GM06990 (cell line): ENCODE measurements around the gene SMOC1.

Experiments
- DNase-seq: peaks from one replicate; pipeline ENCODE4 v3.0.0-alpha.2; 2011; ENCODE audit not compliant: insufficient read length; ENCODE audit errors: extremely low read depth
- H3K27me3 ChIP-seq: replicated peaks from 2 replicates; pipeline ENCODE4 v1.6.0; 2011; ENCODE audit warnings: low read length; ENCODE audit not compliant: control insufficient read depth, insufficient read depth
- H3K36me3 ChIP-seq: 2 replicates; pipeline ENCODE4 v1.5.1; 2011; ENCODE audit warnings: low read length; ENCODE audit not compliant: control insufficient read depth, insufficient read depth
- H3K4me3 ChIP-seq: replicated peaks from 2 replicates; pipeline ENCODE4 v1.5.1; 2011; ENCODE audit warnings: low read depth, mild to moderate bottlenecking, control low read depth, low read length
- CTCF ChIP-seq: IDR thresholded peaks from 2 replicates; pipeline ENCODE4 v1.5.1; 2011; ENCODE audit warnings: low read length, control low read depth, mild to moderate bottlenecking, inconsistent platforms; ENCODE audit not compliant: insufficient read depth, poor library complexity, severe bottlenecking

SMOC1 gene

GRCh38 chr14:69985463-69985862 lies 106.2 kb downstream of the SMOC1 start:
- DNase-seq = no peak
- Histone ChIP-seq H3K4me3 (no peak overlapping the region), H3K27me3 (peaks cover 4% of the 10 kb centered on the region), H3K36me3 (no peaks in the 10 kb centered on the region)
- no peak for TF ChIP-seq CTCF

GRCh38 chr14:69986336-69986735 lies 107.1 kb downstream of the SMOC1 start:
- Histone ChIP-seq H3K27me3 (peaks cover 4% of the 10 kb centered on the region), H3K36me3 (no peaks in the 10 kb centered on the region), H3K4me3 (no peak overlapping the region)
- DNase-seq = no peak
- TF ChIP-seq CTCF = no peak

GRCh38 chr14:69987406-69988121 lies 108.3 kb downstream of the SMOC1 start:
- no peaks in the 10 kb centered on the region for H3K36me3 ChIP-seq
- no peak for DNase-seq
- peaks cover 3% of the 10 kb centered on the region for H3K27me3 ChIP-seq
- TF ChIP-seq CTCF = no peak
- H3K4me3 ChIP-seq = no peak overlapping the region

GRCh38 chr14:69988979-69989378 lies 109.8 kb downstream of the SMOC1 start:
- Histone ChIP-seq H3K4me3 (no peak overlapping the region), H3K27me3 (peaks cover 3% of the 10 kb centered on the region), H3K36me3 (no peaks in the 10 kb centered on the region)
- no peak for TF ChIP-seq CTCF
- DNase-seq = no peak

GRCh38 chr14:69989622-69990021 lies 110.4 kb downstream of the SMOC1 start:
- TF ChIP-seq CTCF = no peak
- Histone ChIP-seq H3K4me3 (no peak overlapping the region), H3K36me3 (no peaks in the 10 kb centered on the region), H3K27me3 (peaks cover 3% of the 10 kb centered on the region)
- DNase-seq = no peak

GRCh38 chr14:69990323-69990722 lies 111.1 kb downstream of the SMOC1 start:
- Histone ChIP-seq H3K36me3 (no peaks in the 10 kb centered on the region), H3K4me3 (no peak overlapping the region), H3K27me3 (peaks cover 3% of the 10 kb centered on the region)
- DNase-seq = no peak
- no peak for TF ChIP-seq CTCF
